ENCODE results near the gene NFIX. TPM values are rescaled to one million over a fixed set of nuclear protein-coding genes. Genes with fewer than 3 reads are reported as not detected.

Gene NFIX
- total and polyA plus RNA-seq, 2 donors (not counting 1 experiment from before 2014, with no cell fraction given): 0.69 to 5.6 TPM

DNA sequence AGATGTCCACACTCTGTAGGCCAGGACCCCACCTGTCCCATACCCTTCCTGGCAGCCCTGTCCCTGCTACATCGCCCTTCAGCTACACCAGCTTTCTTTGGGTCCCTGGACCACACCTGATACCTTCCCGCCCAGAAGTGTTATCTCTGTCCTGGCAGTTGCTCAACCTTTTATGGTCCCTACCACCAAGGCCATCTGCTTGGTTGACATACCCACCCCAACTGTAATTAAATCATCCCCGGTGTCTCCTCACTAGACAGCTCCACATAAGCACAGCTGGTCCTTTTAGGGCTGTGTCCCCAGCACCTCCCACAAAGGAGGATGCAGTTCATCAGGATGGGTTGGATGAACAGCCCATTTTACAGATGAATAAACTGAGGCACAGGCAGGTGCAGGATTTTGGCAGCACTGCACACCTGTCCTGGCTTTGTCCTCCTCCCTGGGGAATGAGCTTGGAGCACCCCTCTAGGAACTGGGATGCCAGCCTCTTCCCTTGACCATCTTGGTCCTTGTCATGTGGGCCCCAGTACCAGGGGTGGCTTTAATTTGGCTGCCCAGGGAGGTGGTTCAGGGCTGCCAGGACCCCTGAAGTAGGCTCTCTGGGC is 135.7 kb downstream of the NFIX start:
- Histone ChIP-seq H3K27me3 (replicated peaks in 1 of 4; ENCODE audit: control extremely low read depth in 1 of 4, control insufficient read depth in 3 of 4, insufficient read depth in 4 of 4, low read length in 3 of 4) (no peaks in the 10 kb centered on the region), H3K4me3 (ENCODE audit: control extremely low read depth in 1 of 5, extremely low read depth in 1 of 5, insufficient read depth in 1 of 5, low read depth in 2 of 5, low read length in 4 of 5) (no peak overlapping the region), H3K79me2 (ENCODE audit: control insufficient read depth, insufficient read depth, low read length) (peaks cover 89% of the 10 kb centered on the region), H3K9ac (ENCODE audit: low read length) (no peak overlapping the region), H3K27ac (ENCODE audit: low read length in 2 of 2) (no peak overlapping the region), H2AFZ (ENCODE audit: insufficient read depth, low read depth, low read length, poor library complexity, severe bottlenecking) (no peak overlapping the region), H4K20me1 (ENCODE audit: control insufficient read depth, insufficient read depth, low read length, poor library complexity, severe bottlenecking) (peaks cover 14% of the 10 kb centered on the region), H3K36me3 (replicated peaks in 1 of 2; ENCODE audit: control extremely low read depth in 1 of 2, control insufficient read depth in 1 of 2, extremely low read depth in 1 of 2, insufficient read depth in 2 of 2, low read length in 1 of 2) (peaks cover 0 to 9% of the 10 kb centered on the region in 2 experiments), H3K4me2 (replicated peaks; ENCODE audit: low read depth, low read length, poor library complexity, severe bottlenecking) (no peak overlapping the region), H3K9me3 (ENCODE audit: control extremely low read depth in 1 of 3, control insufficient read depth in 2 of 3, insufficient read depth in 1 of 3, low read length in 2 of 3) (no peaks in the 10 kb centered on the region), H3K4me1 (ENCODE audit: control insufficient read depth in 2 of 2, insufficient read depth in 2 of 2, low read length in 2 of 2) (no peaks in the 10 kb centered on the region)
- TF ChIP-seq EZH2 (IDR thresholded peaks at IDR 0.05; ENCODE audit: borderline replicate concordance, insufficient read depth, low read depth, low read length, poor library complexity, severe bottlenecking): no peak
- TF ChIP-seq, protein P1, sequence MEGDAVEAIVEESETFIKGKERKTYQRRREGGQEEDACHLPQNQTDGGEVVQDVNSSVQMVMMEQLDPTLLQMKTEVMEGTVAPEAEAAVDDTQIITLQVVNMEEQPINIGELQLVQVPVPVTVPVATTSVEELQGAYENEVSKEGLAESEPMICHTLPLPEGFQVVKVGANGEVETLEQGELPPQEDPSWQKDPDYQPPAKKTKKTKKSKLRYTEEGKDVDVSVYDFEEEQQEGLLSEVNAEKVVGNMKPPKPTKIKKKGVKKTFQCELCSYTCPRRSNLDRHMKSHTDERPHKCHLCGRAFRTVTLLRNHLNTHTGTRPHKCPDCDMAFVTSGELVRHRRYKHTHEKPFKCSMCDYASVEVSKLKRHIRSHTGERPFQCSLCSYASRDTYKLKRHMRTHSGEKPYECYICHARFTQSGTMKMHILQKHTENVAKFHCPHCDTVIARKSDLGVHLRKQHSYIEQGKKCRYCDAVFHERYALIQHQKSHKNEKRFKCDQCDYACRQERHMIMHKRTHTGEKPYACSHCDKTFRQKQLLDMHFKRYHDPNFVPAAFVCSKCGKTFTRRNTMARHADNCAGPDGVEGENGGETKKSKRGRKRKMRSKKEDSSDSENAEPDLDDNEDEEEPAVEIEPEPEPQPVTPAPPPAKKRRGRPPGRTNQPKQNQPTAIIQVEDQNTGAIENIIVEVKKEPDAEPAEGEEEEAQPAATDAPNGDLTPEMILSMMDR (IDR thresholded peaks at IDR 0.05): no peak
- WGBS (ENCODE audit: insufficient coverage): 97% methylated on average over 3 of the region's 3 CpGs
- H3K4me3 Mint-ChIP-seq: no peak overlapping the region
- POLR2A ChIA-PET: no interaction called here
- ATAC-seq (ENCODE audit: low read depth) (no peak), DNase-seq (no peak)
- H3K4me1 Mint-ChIP-seq: peaks cover 12% of the 10 kb centered on the region
- no peaks in the 10 kb centered on the region for H3K9me3 Mint-ChIP-seq (ENCODE audit: insufficient read depth)
- CTCF ChIA-PET: interaction anchor here (0.8 kb wide), 1 partner anchor 65 kb away, joined by 4 read pairs; no protein-coding TSS in a partner anchor
- no peaks in the 10 kb centered on the region for H3K27me3 Mint-ChIP-seq
- H3K27ac Mint-ChIP-seq: no peak overlapping the region
- intact Hi-C loops (cut with micrococcal nuclease): no loop called here

DNA sequence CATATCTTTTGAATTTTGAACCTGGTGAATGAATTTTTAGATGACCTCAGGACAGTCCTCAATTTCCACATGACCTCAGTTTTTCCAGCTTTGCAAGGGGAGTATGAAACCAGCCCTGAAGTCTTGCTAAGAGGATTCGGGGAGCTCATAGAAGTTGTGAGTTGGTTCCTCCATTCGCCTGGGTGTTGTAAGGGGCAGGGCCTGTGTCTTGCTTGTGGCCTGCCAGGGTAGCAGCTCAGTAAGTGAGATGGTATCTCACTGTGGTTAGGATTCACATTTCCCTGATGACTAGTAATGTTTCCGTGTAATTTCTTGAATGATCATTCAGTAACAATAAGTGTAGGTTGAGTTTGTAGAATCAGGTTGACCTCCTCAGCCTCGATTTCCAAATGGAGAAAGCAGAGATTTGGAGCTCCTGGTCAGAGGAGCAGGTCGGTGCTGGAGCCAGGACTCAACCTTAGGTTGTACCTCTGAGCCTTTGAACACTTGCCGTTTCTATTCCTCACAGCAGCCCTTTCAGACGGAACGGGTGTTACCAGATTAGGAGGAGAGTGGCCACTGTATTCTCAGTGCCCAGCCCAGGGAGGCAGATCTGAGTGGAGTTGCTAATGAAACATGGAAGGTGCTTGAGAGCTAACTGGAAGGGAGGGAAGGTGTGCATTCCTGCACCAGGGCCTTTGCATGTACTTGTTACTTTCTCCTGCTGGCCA is 137.4 kb downstream of the NFIX start:
- Histone ChIP-seq H3K4me2 (replicated peaks; ENCODE audit: low read depth, low read length, poor library complexity, severe bottlenecking) (no peak overlapping the region), H2AFZ (ENCODE audit: insufficient read depth, low read depth, low read length, poor library complexity, severe bottlenecking) (no peak overlapping the region), H3K9ac (ENCODE audit: low read length) (no peak overlapping the region), H3K9me3 (ENCODE audit: control extremely low read depth in 1 of 3, control insufficient read depth in 2 of 3, insufficient read depth in 1 of 3, low read length in 2 of 3) (no peaks in the 10 kb centered on the region), H3K27ac (ENCODE audit: low read length in 2 of 2) (no peak overlapping the region), H3K27me3 (replicated peaks in 1 of 4; ENCODE audit: control extremely low read depth in 1 of 4, control insufficient read depth in 3 of 4, insufficient read depth in 4 of 4, low read length in 3 of 4) (no peaks in the 10 kb centered on the region), H4K20me1 (ENCODE audit: control insufficient read depth, insufficient read depth, low read length, poor library complexity, severe bottlenecking) (peaks cover 14% of the 10 kb centered on the region), H3K4me1 (ENCODE audit: control insufficient read depth in 2 of 2, insufficient read depth in 2 of 2, low read length in 2 of 2) (no peaks in the 10 kb centered on the region), H3K36me3 (replicated peaks in 1 of 2; ENCODE audit: control extremely low read depth in 1 of 2, control insufficient read depth in 1 of 2, extremely low read depth in 1 of 2, insufficient read depth in 2 of 2, low read length in 1 of 2) (peaks cover 0 to 15% of the 10 kb centered on the region in 2 experiments), H3K4me3 (ENCODE audit: control extremely low read depth in 1 of 5, extremely low read depth in 1 of 5, insufficient read depth in 1 of 5, low read depth in 2 of 5, low read length in 4 of 5) (no peak overlapping the region), H3K79me2 (ENCODE audit: control insufficient read depth, insufficient read depth, low read length) (peaks cover 84% of the 10 kb centered on the region)
- peak overlapping the region; percentile 67 for H3K27ac Mint-ChIP-seq
- H3K4me1 Mint-ChIP-seq: peaks cover 12% of the 10 kb centered on the region
- no peak overlapping the region for H3K4me3 Mint-ChIP-seq
- WGBS (ENCODE audit: insufficient coverage): 83% methylated on average over 7 of the region's 8 CpGs
- ChIA-PET POLR2A (interaction anchor here (0.6 to 0.9 kb wide), 3 partner anchors 14 to 242 kb away, joined by 3 to 5 read pairs (median 3); partner anchors contain the start of gene GCDH), CTCF (interaction anchor here (1.0 to 1.1 kb wide), 2 partner anchors 12 to 39 kb away, joined by 3 read pairs; no protein-coding TSS in a partner anchor)
- TF ChIP-seq, protein P1 (IDR thresholded peaks at IDR 0.05): no peak
- TF ChIP-seq EZH2 (IDR thresholded peaks at IDR 0.05; ENCODE audit: borderline replicate concordance, insufficient read depth, low read depth, low read length, poor library complexity, severe bottlenecking): no peak
- intact Hi-C loops (cut with micrococcal nuclease): no loop called here
- no peaks in the 10 kb centered on the region for H3K9me3 Mint-ChIP-seq (ENCODE audit: insufficient read depth)
- no peak for ATAC-seq (ENCODE audit: low read depth)
- H3K27me3 Mint-ChIP-seq: no peaks in the 10 kb centered on the region
- DNase-seq: no peak
